GM12878 (cell line): ENCODE results near the gene TLX2. TPM values are rescaled to one million over a fixed set of nuclear protein-coding genes. Genes with fewer than 3 reads are reported as not detected.

Experiments used
- ASH2L ChIP-seq: fragments of 300-600, 200-600 bp; sonication (generic); IDR thresholded peaks from 2 replicates; pipeline ENCODE4 v1.6.1; 2017; ENCODE audit warnings: low read depth, mild to moderate bottlenecking, borderline replicate concordance
- BACH1 ChIP-seq: fragments of 450-650 bp; IDR thresholded peaks from 2 replicates; pipeline ENCODE4 v1.6.1; 2017; ENCODE audit warnings: mild to moderate bottlenecking, borderline replicate concordance
- DPF2 ChIP-seq: fragments of 450-650 bp; IDR thresholded peaks from 2 replicates; pipeline ENCODE4 v1.6.1; 2017; ENCODE audit warnings: mild to moderate bottlenecking
- EED ChIP-seq: sonication (generic); IDR thresholded peaks from 2 replicates; pipeline ENCODE4 v1.6.1; 2016; ENCODE audit warnings: antibody characterized with exemption, low read depth
- GATAD2B ChIP-seq: fragments of 450-650 bp; conservative IDR thresholded peaks from 2 replicates; pipeline ENCODE4 v1.6.1; 2017; ENCODE audit warnings: low read depth, mild to moderate bottlenecking, moderate library complexity
- MXI1 ChIP-seq: fragments of 150-350 bp; IDR thresholded peaks from 2 replicates; pipeline ENCODE4 v1.6.1; 2011; ENCODE audit warnings: low read depth, mild to moderate bottlenecking, inconsistent platforms, low read length, improper control_type of control experiment
- NRF1 ChIP-seq: conservative IDR thresholded peaks from 2 replicates; pipeline ENCODE4 v1.6.1; 2011; ENCODE audit warnings: mild to moderate bottlenecking, low read depth, low read length, improper control_type of control experiment
- polyA plus RNA-seq, 11 experiments: library from polyadenylated mRNA; depleted of rRNA in 4 of 11; unstranded in 6 of 11; stranded (reverse) in 5 of 11; fragments of >200 nt; fragmentation: Nextera tagmentation in 4 of 11; fragmentation: Illumina TruSeq in 1 of 11; extraction: Ambion mirVana in 4 of 11; extraction: Trizol in 1 of 11; gene quantifications; 1 replicate in 1 of 11; 2 replicates in 10 of 11; pipeline versions ENCODE4 v1.2.1 to v1.2.3, GENCODE V29; 2011 to 2016; ENCODE audit warnings: inconsistent platforms in 2 of 11, missing spikeins in 2 of 11, low read depth in 1 of 11
- total RNA-seq, 4 experiments: library from RNA; depleted of rRNA in 3 of 4; stranded (reverse); fragments of >200 nt in 3 of 4; fragmentation: Illumina TruSeq in 1 of 4; extraction: Trizol in 1 of 4; gene quantifications; 2 replicates each; pipeline versions ENCODE4 v1.2.1 to v1.2.3, GENCODE V29; 2013 to 2021
- TF ChIP-seq, protein P1 (sequence below): fragments of 450-650 bp; conservative IDR thresholded peaks from 2 replicates; pipeline ENCODE4 v1.6.1; 2017; ENCODE audit warnings: mild to moderate bottlenecking, moderate library complexity
- TF ChIP-seq, protein P2 (sequence below): IDR thresholded peaks from 2 replicates; pipeline ENCODE4 v1.6.1; 2012; ENCODE audit warnings: low read depth, low read length, improper control_type of control experiment
- TF ChIP-seq, protein P3 (sequence below): fragments of 450-650 bp; IDR thresholded peaks from 2 replicates; pipeline ENCODE4 v1.6.1; 2017; ENCODE audit warnings: borderline replicate concordance
- TF ChIP-seq, protein P4 (sequence below): IDR thresholded peaks from 2 replicates; pipeline ENCODE4 v1.6.1; 2011; ENCODE audit warnings: borderline replicate concordance, low read depth, mild to moderate bottlenecking, moderate library complexity, low read length; ENCODE audit not compliant: insufficient read depth, poor library complexity, severe bottlenecking

TLX2 gene
- total and polyA plus RNA-seq, 10 of the 15 experiments (the other 5 are each of a cell fraction or from before 2014, with no cell fraction given) = 0.06 to 5.5 (median 3.6) TPM; not detected in 1

DNA sequence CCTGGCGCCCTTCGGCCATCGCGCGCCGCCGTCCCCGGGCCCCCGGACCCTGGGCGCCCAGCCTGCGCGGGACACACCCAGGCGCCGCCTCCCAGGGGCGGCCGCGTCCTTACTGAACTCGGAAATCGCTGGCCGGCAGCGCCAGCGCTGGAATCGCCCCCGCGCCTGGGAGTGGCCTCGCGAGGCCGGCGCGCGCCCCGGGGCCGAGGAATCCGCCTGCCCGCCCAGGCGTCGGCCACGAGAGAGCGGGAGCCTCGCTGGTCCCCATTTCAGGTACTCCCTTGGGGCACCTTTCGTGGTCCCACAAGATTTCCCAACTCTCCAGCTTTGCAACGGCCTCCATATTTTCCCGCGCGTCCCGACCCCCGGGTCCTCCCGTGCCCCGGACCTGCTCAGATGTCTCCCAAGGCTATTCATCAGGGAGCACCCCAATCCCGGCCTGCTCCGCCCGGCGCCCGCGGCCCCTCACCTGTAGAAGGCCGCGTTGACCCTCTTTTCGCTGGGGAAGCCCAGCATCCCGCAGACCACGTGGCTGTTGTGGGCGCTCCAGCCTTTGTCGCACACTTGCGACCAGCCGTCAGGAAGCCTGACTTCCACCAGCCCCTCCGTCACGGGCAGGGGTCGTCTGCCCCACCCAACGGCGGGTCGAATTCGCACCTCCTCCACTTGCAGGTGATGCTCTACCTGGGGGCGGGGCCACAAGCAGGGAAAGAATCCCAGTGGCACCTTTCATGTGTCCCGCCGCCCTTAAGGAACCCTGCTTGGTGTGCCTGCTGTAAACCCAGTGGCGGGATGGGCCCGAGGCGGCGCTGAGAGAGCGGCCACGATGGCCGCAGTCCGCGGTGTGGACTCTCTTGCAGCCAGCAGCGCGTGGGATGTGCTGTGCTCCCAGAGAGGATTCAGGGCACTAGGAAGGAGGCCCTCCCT, 34.9 kb downstream of the TLX2 start (continued):
- TF ChIP-seq, protein P1, sequence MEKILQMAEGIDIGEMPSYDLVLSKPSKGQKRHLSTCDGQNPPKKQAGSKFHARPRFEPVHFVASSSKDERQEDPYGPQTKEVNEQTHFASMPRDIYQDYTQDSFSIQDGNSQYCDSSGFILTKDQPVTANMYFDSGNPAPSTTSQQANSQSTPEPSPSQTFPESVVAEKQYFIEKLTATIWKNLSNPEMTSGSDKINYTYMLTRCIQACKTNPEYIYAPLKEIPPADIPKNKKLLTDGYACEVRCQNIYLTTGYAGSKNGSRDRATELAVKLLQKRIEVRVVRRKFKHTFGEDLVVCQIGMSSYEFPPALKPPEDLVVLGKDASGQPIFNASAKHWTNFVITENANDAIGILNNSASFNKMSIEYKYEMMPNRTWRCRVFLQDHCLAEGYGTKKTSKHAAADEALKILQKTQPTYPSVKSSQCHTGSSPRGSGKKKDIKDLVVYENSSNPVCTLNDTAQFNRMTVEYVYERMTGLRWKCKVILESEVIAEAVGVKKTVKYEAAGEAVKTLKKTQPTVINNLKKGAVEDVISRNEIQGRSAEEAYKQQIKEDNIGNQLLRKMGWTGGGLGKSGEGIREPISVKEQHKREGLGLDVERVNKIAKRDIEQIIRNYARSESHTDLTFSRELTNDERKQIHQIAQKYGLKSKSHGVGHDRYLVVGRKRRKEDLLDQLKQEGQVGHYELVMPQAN = 0 out of 2 replicates have a peak, but pooled peaks have one; percentile 51
- TF ChIP-seq BACH1 (0 out of 2 replicates have a peak, but pooled peaks have one; percentile 43), EED (peak; percentile 32; the same call in 1 of the 2 replicates), ASH2L (0 out of 2 replicates have a peak, but pooled peaks have one; percentile 35), DPF2 (no peak; the same call in 1 of the 2 replicates), GATAD2B (peak; percentile 81; the same call in 1 of the 2 replicates), NRF1 (no peak), MXI1 (peak; percentile 30; the same call in 1 of the 2 replicates)
- TF ChIP-seq, protein P2, sequence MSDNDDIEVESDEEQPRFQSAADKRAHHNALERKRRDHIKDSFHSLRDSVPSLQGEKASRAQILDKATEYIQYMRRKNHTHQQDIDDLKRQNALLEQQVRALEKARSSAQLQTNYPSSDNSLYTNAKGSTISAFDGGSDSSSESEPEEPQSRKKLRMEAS = peak; percentile 24; the same call in 1 of the 2 replicates
- TF ChIP-seq, protein P3, sequence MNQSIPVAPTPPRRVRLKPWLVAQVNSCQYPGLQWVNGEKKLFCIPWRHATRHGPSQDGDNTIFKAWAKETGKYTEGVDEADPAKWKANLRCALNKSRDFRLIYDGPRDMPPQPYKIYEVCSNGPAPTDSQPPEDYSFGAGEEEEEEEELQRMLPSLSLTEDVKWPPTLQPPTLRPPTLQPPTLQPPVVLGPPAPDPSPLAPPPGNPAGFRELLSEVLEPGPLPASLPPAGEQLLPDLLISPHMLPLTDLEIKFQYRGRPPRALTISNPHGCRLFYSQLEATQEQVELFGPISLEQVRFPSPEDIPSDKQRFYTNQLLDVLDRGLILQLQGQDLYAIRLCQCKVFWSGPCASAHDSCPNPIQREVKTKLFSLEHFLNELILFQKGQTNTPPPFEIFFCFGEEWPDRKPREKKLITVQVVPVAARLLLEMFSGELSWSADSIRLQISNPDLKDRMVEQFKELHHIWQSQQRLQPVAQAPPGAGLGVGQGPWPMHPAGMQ = no peak
- TF ChIP-seq, protein P4, sequence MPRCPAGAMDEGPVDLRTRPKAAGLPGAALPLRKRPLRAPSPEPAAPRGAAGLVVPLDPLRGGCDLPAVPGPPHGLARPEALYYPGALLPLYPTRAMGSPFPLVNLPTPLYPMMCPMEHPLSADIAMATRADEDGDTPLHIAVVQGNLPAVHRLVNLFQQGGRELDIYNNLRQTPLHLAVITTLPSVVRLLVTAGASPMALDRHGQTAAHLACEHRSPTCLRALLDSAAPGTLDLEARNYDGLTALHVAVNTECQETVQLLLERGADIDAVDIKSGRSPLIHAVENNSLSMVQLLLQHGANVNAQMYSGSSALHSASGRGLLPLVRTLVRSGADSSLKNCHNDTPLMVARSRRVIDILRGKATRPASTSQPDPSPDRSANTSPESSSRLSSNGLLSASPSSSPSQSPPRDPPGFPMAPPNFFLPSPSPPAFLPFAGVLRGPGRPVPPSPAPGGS = no peak
